Inflammatory macrophage treated with lipopolysaccharide for 1 hour (primary cell): ENCODE results near the gene MALT1.

Experiments used
- DNase-seq, 2 donors: peaks; one replicate each; pipeline ENCODE4 v3.0.0-alpha.2; 2020 to 2022

Gene MALT1

DNA sequence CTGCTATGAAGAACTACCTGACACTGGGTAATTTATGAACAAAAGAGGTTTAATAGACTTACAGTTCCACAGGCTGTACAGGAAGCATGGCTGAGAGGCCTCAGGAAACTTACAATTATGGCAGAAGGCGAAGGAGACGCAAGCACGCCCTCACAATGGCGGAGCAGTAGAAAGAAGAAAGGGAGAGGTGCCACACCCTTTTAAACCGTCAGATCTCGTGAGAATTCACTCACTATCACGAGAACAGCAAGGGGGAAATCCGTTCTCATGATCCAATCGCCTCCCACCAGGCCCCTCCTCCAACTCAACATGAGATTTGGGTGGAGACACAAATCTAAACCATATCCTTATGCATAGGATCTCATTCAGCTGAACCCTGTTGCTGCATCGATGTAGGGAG is 108.8 kb downstream of the MALT1 start:
- DNase-seq, result no peak

GRCh38 chr18:58781627-58782194 is 110.4 kb downstream of the MALT1 start:
- DNase-seq, result peak; percentile 63 to 88

- DNase-seq, result no peak
Measured at GRCh38 chr18:58784601-58785137, 113.4 kb downstream of the MALT1 start.

DNA sequence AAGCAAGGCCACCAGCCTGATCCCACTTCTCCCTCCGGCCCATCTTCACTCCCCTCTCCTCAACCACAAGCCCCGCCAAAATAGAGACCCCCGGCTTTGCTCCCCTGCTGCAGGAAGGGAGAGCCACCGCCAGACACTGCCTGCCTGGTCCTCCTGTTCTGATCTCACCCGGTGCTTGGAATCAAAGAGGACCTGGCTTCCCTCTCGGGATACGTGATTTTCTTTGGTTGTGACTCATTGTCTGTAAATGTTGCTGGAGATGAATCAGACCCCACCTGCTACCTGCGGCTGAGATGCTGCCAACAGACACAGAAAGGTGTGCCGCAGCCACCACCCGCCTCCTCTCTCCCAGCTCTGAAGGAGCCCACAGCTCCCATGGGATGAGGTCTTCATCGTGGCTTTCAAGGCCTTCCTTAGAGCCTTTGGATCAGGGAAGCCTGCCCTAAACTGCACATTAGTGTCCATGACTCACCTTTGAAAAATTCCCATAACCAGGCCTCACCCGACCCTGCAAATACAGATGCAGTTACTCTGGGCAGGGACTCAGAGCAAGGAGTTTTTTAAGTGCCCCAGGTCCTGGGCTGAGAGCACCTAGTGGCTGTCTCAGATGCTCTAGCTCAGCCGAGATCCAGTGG is 114.0 kb downstream of the MALT1 start:
- DNase-seq, result no peak

DNA sequence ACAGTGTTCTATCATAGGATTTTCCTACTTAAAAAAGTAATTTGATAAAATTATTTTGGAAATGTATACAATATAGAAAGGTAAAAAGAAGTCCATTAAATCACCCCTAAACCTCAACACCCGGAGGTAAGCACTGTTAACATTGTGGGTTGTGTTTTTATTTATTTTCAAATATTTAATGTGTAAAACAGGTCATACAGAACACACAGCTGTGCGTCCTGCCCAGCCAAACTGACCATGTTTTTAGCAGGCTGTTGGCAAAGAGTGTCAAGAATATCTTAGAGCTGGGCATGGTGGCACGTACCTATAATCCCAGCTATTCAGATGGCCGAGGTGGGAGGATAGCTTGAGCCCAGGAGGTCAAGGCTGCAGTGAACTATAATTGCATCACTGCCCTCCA is 114.6 kb downstream of the MALT1 start:
- no peak for DNase-seq

DNA sequence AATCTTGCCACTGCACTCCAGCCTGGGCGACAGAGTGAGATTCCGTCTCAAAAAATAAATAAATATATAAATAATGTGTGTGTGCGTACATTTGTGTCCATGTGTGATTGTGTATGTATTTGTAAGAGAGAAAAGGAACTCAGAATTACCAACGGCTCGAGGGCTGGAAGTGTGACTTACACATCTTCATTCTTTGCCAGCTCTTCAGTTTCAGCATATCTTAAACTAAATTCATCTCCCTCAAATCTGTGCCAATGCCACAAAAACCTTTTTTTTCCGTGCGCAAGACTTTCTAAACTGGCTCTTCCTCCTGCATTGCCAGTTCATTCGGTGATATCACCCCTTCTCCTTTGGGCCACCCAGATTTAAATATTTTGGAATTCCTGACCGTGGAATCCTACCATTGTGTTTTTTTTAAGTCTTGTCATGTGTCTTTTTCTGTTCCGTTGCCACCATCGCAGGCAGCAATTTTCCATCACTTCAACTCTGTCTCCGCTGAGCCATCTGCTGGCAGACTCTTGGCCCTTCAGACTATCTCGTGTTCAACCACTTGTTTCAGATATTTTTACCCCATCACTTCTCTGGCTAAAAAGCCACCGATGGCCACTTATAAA is 116.4 kb downstream of the MALT1 start:
- no peak for DNase-seq

DNA sequence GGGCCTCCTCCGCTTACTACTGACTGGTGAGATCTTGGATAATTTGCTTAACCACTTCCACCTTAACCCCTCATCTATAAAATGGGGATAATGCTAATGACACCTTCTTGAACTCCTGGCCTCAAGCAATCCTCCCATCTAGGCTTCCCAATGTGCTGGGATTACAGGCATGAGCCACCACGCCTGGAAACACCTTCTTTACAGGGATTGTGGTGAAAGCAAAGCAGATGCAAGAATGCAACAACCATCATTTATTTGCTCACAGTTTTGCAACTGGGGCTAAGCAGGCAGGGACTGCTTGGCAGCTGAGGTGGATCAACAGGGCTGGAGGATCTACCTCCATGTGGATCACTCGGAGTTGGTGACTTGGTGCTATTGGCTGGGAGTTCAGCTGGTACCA is 117.2 kb downstream of the MALT1 start:
- no peak for DNase-seq

- DNase-seq, result no peak
Measured at GRCh38 chr18:58788971-58789875, 118.0 kb downstream of the MALT1 start.

DNA sequence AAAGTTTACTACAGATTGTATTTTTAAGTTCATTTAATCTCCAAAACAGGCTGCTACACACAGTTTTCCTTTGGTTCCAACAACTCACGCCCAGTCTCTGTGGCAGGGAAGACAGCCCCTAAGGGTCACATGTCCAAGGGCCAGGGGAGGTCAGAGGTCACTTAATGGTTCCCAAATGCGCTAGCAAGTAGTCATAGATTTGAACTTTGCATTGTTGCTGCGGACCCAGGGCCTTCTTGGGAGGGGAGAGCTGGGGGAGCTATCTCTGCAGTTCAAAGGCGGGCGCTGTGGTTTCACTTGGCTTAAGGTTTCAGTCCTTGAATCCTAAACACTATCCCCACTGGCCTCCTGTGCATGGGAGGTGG is 118.6 kb downstream of the MALT1 start:
- DNase-seq, result no peak

DNA sequence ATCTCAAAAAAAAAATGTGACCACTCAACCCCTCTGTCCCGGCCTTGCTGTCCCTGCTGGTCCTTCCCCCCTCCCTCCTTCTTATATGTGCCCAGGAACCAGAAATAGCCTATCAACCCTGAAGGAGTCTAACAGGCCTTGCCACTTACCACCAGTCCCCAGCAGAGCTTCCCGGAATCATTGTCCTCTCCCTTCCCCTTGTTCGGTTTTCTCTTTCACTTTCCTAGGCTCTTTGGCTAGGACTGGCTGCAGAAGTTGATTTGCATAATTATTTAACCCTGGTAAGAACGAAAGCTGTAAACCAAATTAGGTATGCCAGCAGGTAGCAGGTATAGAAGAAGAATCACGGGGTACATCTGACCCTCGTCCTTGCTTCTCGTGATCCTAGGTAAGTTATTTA is 120.8 kb downstream of the MALT1 start:
- DNase-seq, result no peak

DNA sequence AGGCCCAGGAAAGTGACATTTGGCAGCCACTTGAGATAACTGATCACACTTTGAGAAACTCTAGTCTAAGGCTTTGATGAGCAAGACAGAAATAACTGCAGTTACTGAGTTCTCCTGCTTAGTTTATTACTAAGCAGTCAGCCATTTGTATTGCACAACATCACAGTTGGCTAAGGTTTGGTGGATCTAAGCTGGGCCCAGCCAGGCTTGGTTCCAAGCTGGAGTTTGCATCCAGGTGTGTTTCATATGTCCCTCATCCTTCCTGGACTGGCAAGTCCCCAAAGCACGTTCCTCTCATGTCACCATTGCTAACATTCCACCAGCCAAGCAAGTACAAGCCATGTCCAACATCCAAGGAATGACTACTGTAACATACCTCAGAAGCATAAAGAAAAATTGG is 122.1 kb downstream of the MALT1 start:
- no peak for DNase-seq

DNA sequence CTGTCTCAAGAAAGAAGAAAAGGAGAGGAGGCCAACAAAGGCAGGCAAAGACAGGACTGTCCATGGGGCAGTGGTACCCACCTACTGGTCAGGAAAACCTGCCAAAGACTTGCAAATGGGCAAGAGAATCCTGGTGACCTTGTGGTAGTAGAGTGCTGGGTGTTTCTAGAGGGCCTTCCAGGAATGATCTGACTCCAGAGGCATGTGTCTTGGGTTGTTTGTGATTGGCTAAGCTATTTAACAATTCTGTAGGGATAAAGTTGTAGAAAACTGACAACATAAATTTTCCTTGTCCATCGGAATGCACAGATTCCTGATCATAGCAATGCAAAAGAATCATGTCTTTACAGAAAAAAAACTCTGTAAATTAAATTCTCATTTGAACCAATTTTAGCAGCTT is 125.0 kb downstream of the MALT1 start:
- no peak for DNase-seq

DNA sequence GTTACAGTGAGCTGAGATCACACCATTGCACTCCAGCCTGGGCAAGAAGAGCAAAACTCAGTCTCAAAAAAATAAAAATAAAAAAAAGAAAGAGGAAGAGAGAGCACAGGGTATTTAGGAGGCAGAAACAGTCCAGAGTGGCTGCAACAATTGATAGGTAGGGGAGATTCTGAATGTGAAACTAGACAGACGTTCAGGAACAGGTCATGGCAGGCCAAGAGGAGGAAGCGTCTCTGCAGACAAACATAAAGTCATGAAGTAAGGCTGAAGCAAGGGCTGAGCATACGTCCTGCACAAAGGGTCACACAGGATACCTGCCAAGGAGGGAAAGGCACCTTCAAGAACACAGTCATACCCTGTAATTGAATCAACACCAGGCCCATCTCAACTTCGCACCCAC is 129.3 kb downstream of the MALT1 start:
- DNase-seq, result no peak

GRCh38 chr18:58802959-58803358 is 131.7 kb downstream of the MALT1 start:
- no peak for DNase-seq

DNA sequence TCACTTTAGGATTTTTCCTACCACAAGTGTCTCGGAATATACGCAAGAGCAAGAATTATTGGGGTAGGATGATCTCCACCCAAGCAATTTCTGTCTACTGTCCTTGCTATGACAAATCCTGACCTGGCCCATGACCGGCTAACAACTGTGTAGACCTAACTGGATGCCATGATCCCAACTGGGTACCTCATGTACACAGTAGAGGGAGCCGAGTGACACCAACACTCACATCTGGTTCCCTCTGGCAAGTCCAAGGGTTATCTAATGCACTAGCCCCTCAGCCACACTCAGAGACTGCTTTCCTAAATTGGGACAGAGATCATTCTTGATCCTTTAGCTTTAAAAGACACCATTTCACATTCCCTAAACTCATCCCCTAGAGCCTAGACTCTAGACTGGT is 132.7 kb downstream of the MALT1 start:
- no peak for DNase-seq
